ENCODE results near the gene STK33.

The STK33 gene

DNA sequence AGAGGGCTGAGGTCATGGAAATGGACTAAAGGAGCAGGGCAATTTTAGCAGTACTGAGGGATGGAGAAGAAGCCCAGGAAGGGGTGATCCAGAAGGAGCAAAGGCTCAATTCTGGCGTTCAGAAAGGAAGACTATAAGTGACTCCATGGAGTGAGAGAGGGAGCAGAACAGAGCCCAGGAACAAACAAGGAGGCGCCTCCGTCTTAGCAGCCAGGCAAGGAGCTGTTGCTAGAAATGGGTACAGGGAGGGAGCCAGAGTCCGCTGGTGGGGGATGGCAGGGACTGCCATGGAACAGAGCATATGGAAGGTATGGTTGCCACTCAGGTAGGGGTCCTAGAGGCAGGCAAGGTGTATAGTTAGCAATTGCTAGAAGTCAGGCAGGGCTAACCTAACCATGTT is 20.5 kb upstream of the STK33 start:
- FAIRE-seq: no peak
- no peak for DNase-seq (ENCODE audit: insufficient read length, low spot score)
- TF ChIP-seq, protein P1, sequence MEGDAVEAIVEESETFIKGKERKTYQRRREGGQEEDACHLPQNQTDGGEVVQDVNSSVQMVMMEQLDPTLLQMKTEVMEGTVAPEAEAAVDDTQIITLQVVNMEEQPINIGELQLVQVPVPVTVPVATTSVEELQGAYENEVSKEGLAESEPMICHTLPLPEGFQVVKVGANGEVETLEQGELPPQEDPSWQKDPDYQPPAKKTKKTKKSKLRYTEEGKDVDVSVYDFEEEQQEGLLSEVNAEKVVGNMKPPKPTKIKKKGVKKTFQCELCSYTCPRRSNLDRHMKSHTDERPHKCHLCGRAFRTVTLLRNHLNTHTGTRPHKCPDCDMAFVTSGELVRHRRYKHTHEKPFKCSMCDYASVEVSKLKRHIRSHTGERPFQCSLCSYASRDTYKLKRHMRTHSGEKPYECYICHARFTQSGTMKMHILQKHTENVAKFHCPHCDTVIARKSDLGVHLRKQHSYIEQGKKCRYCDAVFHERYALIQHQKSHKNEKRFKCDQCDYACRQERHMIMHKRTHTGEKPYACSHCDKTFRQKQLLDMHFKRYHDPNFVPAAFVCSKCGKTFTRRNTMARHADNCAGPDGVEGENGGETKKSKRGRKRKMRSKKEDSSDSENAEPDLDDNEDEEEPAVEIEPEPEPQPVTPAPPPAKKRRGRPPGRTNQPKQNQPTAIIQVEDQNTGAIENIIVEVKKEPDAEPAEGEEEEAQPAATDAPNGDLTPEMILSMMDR (IDR thresholded peaks at IDR 0.05; ENCODE audit: insufficient read depth, missing control alignments): no peak

DNA sequence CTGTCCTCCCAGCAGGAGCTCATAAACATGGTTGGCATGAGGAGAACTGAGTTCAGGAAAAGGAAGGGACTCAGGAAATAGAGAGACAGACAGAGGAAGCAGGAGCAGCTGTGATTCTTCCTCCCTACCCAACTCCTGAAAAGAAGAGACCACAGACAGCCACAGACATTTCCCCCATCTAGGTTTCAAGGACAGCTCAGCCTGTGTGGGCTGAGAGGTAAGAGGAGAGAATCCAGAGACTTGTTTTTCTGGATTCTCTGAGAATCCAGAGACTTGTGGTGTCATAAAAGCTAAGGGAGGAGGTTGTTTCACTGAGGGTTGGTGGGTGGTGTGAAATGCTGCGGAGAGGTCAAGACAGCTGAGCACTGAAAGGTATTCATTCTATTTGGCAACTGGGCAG is 19.0 kb upstream of the STK33 start:
- FAIRE-seq (no peak), DNase-seq (ENCODE audit: insufficient read length, low spot score) (no peak)
- TF ChIP-seq, protein P1 (IDR thresholded peaks at IDR 0.05; ENCODE audit: insufficient read depth, missing control alignments): no peak

DNA sequence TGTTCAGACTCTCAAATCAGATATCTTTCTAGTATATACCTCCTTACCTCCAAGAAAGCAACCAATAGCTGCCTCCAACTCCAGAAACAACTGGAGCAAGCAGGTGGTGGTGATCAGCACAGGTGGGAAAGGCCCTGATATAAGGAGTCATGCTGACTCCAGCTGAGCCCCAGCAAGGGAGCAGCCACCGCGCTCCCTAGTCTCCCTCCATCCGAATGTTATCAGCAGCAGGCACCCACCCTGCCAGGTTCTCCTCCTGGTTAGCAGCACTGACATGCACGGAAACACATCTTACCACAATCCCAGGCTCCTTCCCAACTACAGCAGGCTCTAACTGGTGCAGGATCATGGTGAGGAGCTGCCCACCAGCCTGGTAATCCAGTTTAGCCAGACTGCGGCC is 18.5 kb upstream of the STK33 start:
- FAIRE-seq: no peak
- TF ChIP-seq, protein P1 (IDR thresholded peaks at IDR 0.05; ENCODE audit: insufficient read depth, missing control alignments): no peak
- no peak for DNase-seq (ENCODE audit: insufficient read length, low spot score)

DNA sequence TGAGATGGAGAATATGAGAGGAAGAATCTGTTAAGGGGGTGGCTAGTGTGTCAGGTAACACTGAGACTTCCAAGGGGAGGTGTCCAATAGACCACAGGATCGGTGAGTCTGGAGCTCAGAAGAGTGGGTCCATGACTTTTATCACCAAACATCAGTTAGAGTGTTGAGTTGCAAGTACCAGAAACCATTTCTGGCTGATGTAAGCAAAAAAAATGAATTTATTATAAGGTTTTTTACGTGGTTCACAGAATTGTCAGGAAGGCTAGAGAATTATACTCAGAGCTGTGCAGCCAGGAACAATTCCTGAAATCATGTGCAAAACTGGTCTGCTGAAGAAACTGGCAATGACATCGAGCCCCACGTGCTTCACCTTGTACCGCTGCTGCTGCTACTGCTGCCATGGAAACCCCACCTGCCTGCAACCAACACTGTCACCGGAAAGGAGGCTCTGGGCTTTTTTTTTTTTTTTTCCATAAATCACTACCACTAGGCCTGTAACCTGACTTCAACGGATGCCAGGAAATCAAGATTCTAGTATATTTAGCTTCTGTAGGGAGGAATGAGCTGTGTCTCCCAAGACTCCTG is 16.6 kb upstream of the STK33 start:
- TF ChIP-seq, protein P1 (IDR thresholded peaks at IDR 0.05; ENCODE audit: insufficient read depth, missing control alignments): no peak
- no peak for FAIRE-seq
- DNase-seq (ENCODE audit: insufficient read length, low spot score): no peak

DNA sequence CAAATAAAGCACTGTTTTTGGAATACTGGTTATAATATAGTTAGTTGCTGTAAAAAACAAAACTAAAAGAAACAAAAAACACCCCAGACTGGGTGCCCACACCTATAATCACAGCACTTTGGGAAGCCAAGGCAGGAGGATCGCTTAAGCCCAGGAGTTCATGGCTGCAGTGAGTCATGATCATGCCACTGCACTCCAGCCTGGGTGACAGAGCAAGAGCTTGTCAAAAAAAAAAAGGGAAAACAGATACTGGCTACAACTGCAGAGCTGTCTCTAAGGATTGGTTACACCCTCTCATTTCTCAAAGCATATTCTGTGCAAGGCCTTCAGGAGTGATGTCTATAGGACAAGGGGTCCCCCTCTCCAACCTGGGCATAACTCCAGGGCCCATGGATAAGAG is 14.6 kb upstream of the STK33 start:
- TF ChIP-seq, protein P1 (IDR thresholded peaks at IDR 0.05; ENCODE audit: insufficient read depth, missing control alignments): no peak
- DNase-seq (ENCODE audit: insufficient read length, low spot score) (no peak), FAIRE-seq (no peak)

DNA sequence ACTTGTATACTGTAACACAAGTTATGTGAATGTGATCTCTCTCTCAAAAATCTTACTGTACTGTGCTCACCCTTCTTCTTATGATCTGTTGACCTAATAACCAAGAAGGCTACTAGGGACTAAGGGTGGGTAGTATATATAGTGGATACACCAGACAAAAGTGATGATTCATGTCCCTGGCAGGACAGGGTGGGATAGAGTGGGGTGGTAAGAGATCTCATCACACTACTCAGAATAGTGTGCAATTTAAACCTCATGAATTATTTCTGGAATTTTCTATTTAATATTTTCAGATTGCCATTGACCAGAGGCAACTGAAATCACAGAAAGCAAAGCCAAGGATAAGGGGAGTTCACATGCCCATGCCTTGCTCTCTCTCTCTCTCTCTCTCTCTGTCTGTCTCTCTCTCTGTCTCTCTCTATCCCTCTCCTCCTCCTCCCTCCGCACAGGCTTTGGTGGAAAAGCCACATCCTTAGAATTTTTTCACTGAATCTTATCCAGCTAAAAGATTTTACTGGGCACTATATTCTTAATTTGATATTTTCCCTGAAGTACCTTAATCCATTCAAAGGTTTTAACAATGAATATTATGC is 12.0 kb upstream of the STK33 start:
- TF ChIP-seq, protein P1 (IDR thresholded peaks at IDR 0.05; ENCODE audit: insufficient read depth, missing control alignments): no peak
- FAIRE-seq (no peak), DNase-seq (ENCODE audit: insufficient read length, low spot score) (no peak)

DNA sequence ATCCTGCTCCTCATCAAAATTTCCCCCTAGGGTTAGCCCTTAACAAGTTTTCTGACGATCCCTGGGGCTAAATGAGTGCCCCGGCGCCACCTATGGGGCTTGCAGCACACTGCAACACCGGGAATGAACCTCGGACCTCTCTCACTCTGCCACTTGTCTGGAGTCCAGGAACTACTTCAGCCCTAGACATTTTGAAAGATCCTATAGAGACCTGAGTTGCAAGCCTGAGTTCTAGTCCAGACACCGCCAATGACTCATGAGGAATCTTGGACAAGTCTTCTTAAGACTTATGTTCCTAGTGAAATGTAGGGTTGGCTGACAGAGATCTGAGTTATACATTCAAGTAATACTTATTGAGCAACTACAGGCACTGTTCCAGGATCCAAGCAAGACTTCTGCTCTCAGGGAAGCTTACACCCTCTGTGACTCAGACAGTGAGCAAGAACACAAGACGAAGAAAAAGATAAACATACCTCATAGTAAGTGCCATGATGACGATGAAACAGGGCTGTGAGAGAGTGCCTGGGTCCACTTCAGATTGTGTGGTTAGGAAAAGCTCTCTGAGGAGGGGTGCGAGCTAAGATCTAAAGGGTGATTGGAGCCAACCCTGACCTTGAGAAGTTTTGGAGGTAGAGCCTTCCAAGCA is 10.2 kb upstream of the STK33 start:
- FAIRE-seq (no peak), DNase-seq (ENCODE audit: insufficient read length, low spot score) (peak; percentile 38)
- TF ChIP-seq, protein P1 (IDR thresholded peaks at IDR 0.05; ENCODE audit: insufficient read depth, missing control alignments): peak; percentile 66
